IPS-20b (cell line): Measurements from ENCODE around the gene NPAT.

ENCODE experiments used
- H3K27ac ChIP-seq: one replicate; pipeline ENCODE4 v1.5.1; 2013; ENCODE audit warnings: low read length
- H3K27me3 ChIP-seq: 2 replicates; pipeline ENCODE4 v1.6.1; 2013; ENCODE audit warnings: mild to moderate bottlenecking, low read length, inconsistent platforms; ENCODE audit not compliant: insufficient read depth
- H3K36me3 ChIP-seq: 2 replicates; pipeline ENCODE4 v1.6.1; 2013; ENCODE audit warnings: low read depth, mild to moderate bottlenecking, inconsistent platforms, low read length, moderate library complexity; ENCODE audit not compliant: insufficient read depth
- H3K4me1 ChIP-seq: 2 replicates; pipeline ENCODE4 v1.6.1; 2013; ENCODE audit warnings: mild to moderate bottlenecking, control low read depth, inconsistent platforms, low read length, moderate library complexity; ENCODE audit not compliant: insufficient read depth
- H3K4me3 ChIP-seq: 2 replicates; pipeline ENCODE4 v1.5.1; 2013; ENCODE audit warnings: mild to moderate bottlenecking, low read length, inconsistent platforms
- H3K9ac ChIP-seq: 2 replicates; pipeline ENCODE4 v1.6.1; 2013; ENCODE audit warnings: low read depth, mild to moderate bottlenecking, inconsistent platforms, low read length, moderate library complexity
- H3K9me3 ChIP-seq: 2 replicates; pipeline ENCODE4 v1.6.1; 2013; ENCODE audit warnings: mild to moderate bottlenecking, low read depth, low read length, inconsistent platforms; ENCODE audit not compliant: insufficient read depth

The NPAT gene

GRCh38 chr11:108218455-108218854 is 4.0 kb downstream of the NPAT start:
- H3K36me3 ChIP-seq, result peaks cover 12% of the 10 kb centered on the region; the same call in 1 of the 2 replicates
- no peak overlapping the region for H3K4me3 ChIP-seq
- H3K4me1 ChIP-seq, result peaks cover 24% of the 10 kb centered on the region; the same call in 1 of the 2 replicates
- H3K9me3 ChIP-seq, result no peaks in the 10 kb centered on the region
- no peak overlapping the region for H3K27ac ChIP-seq
- no peak overlapping the region for H3K9ac ChIP-seq
- H3K27me3 ChIP-seq, result no peaks in the 10 kb centered on the region

- Histone ChIP-seq H3K4me1 (peaks cover 24% of the 10 kb centered on the region; the same call in 1 of the 2 replicates), H3K9ac (no peak overlapping the region), H3K9me3 (no peaks in the 10 kb centered on the region), H3K4me3 (no peak overlapping the region), H3K27ac (no peak overlapping the region), H3K27me3 (no peaks in the 10 kb centered on the region), H3K36me3 (peaks cover 22% of the 10 kb centered on the region; the same call in 1 of the 2 replicates)
Measured at GRCh38 chr11:108216988-108217387, 5.5 kb downstream of the NPAT start.

DNA sequence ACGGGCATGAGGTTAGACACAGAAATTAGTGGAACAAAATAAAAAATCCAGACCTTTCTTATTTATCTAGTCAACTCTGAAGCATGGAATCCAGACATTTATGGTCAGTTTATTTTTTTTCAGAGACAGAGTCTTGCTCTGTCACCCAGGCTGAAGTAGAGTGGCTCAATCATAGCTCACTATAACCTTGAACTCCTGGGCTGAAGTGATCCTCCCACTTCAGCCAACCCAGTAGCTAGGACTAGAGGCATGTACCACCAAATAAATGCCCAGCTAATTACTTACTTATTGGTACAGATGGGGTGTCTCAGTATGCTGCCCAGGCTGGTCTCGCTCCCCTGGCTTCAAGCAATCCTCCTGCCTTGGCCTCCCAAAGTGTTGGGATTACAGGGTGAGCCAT is 8.7 kb downstream of the NPAT start:
- Histone ChIP-seq H3K4me1 (peaks cover 4% of the 10 kb centered on the region; the same call in 1 of the 2 replicates), H3K4me3 (no peak overlapping the region), H3K27ac (no peak overlapping the region), H3K36me3 (peaks cover 42% of the 10 kb centered on the region), H3K27me3 (no peaks in the 10 kb centered on the region), H3K9ac (no peak overlapping the region), H3K9me3 (no peaks in the 10 kb centered on the region)

DNA sequence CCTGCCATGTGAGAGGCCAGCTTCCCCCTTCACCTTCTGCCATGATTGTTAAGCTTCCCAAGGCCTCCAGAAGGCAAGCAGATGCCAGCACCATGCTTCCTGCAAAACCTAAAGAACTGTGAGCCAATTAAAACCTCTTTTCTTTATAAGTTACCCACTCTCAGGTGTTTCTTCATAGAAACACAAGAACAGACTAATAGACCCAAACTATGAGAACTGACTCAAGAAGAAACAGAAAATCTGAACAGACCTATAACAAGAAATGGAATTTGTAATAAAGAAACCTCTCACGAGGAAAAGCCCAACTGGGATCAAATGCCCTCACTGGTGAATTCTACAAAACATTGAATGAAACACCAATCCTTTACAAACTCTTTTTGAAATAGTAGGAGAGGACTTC is 12.0 kb downstream of the NPAT start:
- H3K36me3 ChIP-seq, result peaks cover 66% of the 10 kb centered on the region

DNA sequence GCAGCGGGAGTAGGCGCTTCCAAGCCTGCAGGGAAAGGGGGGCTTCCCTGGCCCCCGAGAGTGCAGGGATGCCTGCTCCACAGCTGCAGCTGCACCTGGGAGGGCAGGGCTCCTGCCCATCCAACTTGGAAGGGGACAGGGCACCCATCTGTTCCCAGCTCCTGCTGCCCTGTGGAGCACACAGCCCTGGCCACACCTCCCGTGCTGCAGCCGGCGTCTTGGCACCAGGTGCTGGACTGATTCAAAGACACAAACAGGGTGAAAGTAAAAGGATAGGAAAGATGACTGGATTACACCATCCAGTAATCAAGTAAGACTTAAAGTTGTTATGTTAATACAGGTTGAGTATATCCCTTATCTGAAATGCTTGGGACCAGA is 14.8 kb downstream of the NPAT start:
- H3K36me3 ChIP-seq, result peaks cover 76% of the 10 kb centered on the region
- H3K27ac ChIP-seq, result no peak overlapping the region
- peaks cover 3% of the 10 kb centered on the region; the same call in 1 of the 2 replicates for H3K9me3 ChIP-seq
- no peak overlapping the region for H3K4me3 ChIP-seq
- H3K9ac ChIP-seq, result no peak overlapping the region
- H3K27me3 ChIP-seq, result no peaks in the 10 kb centered on the region
- H3K4me1 ChIP-seq, result no peaks in the 10 kb centered on the region

More for the DNA sequence above, 12.0 kb downstream of the NPAT start:
- Histone ChIP-seq H3K9ac (no peak overlapping the region), H3K27me3 (no peaks in the 10 kb centered on the region), H3K9me3 (no peaks in the 10 kb centered on the region), H3K4me3 (no peak overlapping the region), H3K27ac (no peak overlapping the region), H3K4me1 (no peaks in the 10 kb centered on the region)

DNA sequence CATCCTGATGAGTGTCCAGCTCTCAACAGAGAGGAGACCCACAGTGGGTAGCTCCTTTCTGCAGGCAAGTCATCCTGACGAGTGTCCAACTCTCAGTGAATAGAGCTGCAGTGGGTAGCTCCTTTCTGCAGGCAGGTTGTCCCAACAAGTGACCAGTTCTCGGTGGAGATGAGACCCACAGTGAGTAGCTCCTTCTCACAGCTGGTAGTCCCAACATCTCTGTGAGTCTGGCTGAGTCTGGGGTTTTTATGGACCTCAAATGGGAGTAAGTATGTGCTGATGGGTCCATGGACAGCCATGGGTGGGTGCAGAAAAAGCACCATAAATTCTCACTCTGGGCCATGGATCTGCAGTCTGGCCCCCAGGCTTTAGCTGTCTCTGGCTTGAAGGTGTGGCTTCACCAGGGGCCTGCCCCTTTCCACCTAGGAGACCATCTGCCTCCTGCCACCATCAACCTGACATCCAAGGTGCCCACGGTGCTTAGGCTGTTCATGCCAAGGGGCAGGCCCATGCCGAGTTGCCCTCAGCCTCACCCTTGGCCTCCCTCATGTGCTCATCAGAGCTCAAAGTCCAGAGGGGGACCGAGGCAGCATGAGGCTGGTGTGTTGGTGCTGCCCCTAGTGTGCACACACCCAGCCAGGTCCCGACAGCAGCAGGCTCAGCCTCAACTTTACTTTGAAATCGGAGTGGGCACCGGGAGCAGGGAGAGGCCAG is 15.3 kb downstream of the NPAT start:
- Histone ChIP-seq H3K27me3 (no peaks in the 10 kb centered on the region), H3K9me3 (peaks cover 3% of the 10 kb centered on the region), H3K4me3 (no peak overlapping the region), H3K9ac (no peak overlapping the region), H3K27ac (no peak overlapping the region), H3K36me3 (peaks cover 79% of the 10 kb centered on the region), H3K4me1 (no peaks in the 10 kb centered on the region)

DNA sequence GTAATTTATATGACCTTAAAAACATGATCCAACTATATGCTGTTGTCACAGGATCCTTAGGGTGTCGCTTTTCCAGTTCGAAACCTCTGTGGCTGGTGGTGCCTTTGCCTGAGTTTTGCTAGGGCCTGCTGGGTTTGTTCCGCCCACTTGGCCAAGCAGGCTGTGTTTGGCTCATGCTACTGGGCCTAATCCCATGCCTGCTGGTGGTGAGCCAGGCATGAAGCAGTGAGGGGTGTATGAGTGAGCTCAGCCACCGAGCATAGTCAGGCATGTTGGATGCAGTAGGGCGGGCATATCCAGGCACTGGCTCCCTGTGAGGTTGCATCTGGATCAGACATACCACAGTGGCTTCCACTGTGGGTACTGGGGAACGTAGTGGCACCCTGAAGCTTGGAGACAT is 16.3 kb downstream of the NPAT start:
- Histone ChIP-seq H3K9ac (no peak overlapping the region), H3K27ac (no peak overlapping the region), H3K27me3 (no peaks in the 10 kb centered on the region), H3K9me3 (peaks cover 3% of the 10 kb centered on the region), H3K4me1 (no peaks in the 10 kb centered on the region), H3K4me3 (no peak overlapping the region), H3K36me3 (peaks cover 70% of the 10 kb centered on the region)

- Histone ChIP-seq H3K9me3 (peaks cover 3% of the 10 kb centered on the region), H3K27ac (no peak overlapping the region), H3K36me3 (peaks cover 61% of the 10 kb centered on the region), H3K4me3 (no peak overlapping the region), H3K27me3 (no peaks in the 10 kb centered on the region), H3K9ac (no peak overlapping the region), H3K4me1 (peaks cover 9% of the 10 kb centered on the region; the same call in 1 of the 2 replicates)
Measured at GRCh38 chr11:108204929-108205499, 17.4 kb downstream of the NPAT start.

DNA sequence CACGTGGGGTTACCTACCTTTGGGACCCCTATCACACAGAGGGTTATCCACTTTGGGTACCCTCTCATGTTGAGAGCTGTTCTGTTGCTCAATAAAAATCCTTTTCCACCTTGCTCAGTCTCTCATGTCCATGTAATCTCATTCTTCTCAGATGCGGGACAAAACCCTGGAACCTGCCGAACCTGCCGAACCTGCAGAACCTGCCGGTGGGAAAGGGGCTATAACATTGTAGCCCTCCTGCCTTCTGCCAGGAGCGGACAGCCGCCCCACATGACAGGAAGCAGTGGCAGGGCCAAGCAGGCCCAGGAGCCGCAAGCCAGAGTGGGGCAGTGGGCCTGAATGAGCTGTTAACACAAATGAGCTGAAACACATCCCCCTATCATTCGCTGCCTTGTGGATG is 18.1 kb downstream of the NPAT start:
- peaks cover 58% of the 10 kb centered on the region for H3K36me3 ChIP-seq
- no peak overlapping the region for H3K4me3 ChIP-seq
- no peak overlapping the region for H3K27ac ChIP-seq
- peaks cover 9% of the 10 kb centered on the region; the same call in 1 of the 2 replicates for H3K4me1 ChIP-seq
- H3K9ac ChIP-seq, result no peak overlapping the region
- peaks cover 3% of the 10 kb centered on the region for H3K9me3 ChIP-seq
- no peaks in the 10 kb centered on the region for H3K27me3 ChIP-seq

GRCh38 chr11:108203075-108203474 is 19.4 kb downstream of the NPAT start:
- peaks cover 58% of the 10 kb centered on the region for H3K36me3 ChIP-seq
- no peak overlapping the region for H3K27ac ChIP-seq
- peaks cover 9% of the 10 kb centered on the region; the same call in 1 of the 2 replicates for H3K4me1 ChIP-seq
- H3K9ac ChIP-seq, result no peak overlapping the region
- H3K9me3 ChIP-seq, result peaks cover 3% of the 10 kb centered on the region
- H3K4me3 ChIP-seq, result no peak overlapping the region
- H3K27me3 ChIP-seq, result no peaks in the 10 kb centered on the region

DNA sequence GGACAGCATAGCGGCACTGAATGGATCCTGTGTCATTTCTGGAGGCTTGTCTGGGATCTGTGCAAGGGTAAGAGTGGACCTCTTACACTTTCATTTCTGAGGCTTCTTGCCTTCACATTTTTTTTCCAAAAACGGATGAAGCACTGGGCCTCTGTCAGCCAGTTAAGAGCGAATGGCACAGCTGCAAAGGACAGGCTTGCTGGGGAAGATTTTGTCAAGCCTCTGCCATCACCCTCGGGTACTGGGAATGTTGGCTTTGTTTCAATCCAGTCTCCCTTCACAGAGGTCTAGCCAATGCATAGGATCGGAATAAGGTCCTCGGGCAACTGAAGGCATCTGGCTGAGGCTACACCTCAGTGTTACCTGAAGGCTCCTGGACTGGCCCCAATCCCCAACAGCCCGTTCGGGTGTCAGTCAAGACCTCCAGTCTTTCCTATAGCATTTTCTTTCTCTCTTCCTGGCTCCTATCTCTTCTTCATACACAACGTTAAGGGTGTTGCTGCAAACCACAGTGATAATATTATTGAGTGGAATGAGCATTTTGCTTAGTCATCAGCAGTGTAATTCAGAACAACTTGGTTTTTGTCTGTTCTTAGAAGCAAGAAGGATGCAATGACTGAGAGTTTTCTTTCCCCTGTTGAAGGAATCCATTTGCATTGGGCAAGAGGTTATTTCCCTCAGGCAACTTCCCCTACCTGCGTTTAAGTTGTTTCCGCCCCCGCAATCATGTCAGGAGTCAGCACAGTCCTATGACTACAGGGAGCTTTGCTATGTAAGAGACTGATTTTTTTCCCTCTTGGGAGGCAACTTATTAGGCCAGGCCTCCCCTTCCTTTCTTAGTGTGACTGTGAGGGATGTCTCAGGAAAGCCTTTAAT is 22.8 kb downstream of the NPAT start:
- no peak overlapping the region for H3K27ac ChIP-seq
- H3K9me3 ChIP-seq, result peaks cover 3% of the 10 kb centered on the region
- no peak overlapping the region for H3K9ac ChIP-seq
- peaks cover 9% of the 10 kb centered on the region; the same call in 1 of the 2 replicates for H3K4me1 ChIP-seq
- H3K27me3 ChIP-seq, result no peaks in the 10 kb centered on the region
- peaks cover 60% of the 10 kb centered on the region for H3K36me3 ChIP-seq
- H3K4me3 ChIP-seq, result no peak overlapping the region
